SK-N-SH treated with all-trans-retinoic acid at 6 μM for 48 hours (cell line): ENCODE results near the gene TRPM2.

Experiments used
- CREB5 ChIP-seq: fragments of 250-450 bp; sonication (Bioruptor Pico); IDR thresholded peaks from 2 replicates; pipeline ENCODE4 v1.5.1; 2020; ENCODE audit warnings: low read depth, mild to moderate bottlenecking, moderate library complexity
- CSDC2 ChIP-seq: fragments of 250-450 bp; sonication (Bioruptor Pico); IDR thresholded peaks from 2 replicates; pipeline ENCODE4 v1.5.0; 2020; ENCODE audit warnings: mild to moderate bottlenecking, moderate library complexity
- ESRRG ChIP-seq: fragments of 250-450 bp; sonication (Bioruptor Pico); IDR thresholded peaks from 2 replicates; pipeline ENCODE4 v1.6.1; 2021; ENCODE audit warnings: mild to moderate bottlenecking
- GLIS3 ChIP-seq: fragments of 250-450 bp; sonication (Bioruptor Pico); IDR thresholded peaks from 2 replicates; pipeline ENCODE4 v1.5.0; 2020; ENCODE audit warnings: mild to moderate bottlenecking, moderate library complexity
- ISL1 ChIP-seq: fragments of 250-450 bp; sonication (Bioruptor Pico); IDR thresholded peaks from 2 replicates; pipeline ENCODE4 v2.1.2; 2022; ENCODE audit warnings: mild to moderate bottlenecking, moderate library complexity
- OSR1 ChIP-seq: fragments of 250-450 bp; sonication (Bioruptor Pico); IDR thresholded peaks from 2 replicates; pipeline ENCODE4 v1.8.0; 2022; ENCODE audit warnings: moderate library complexity, mild to moderate bottlenecking, inconsistent platforms
- PATZ1 ChIP-seq: fragments of 250-450 bp; sonication (Bioruptor Pico); IDR thresholded peaks from 2 replicates; pipeline ENCODE4 v1.8.0; 2020; ENCODE audit warnings: mild to moderate bottlenecking, moderate library complexity, borderline replicate concordance
- POU6F1 ChIP-seq: fragments of 250-450 bp; sonication (Bioruptor Pico); IDR thresholded peaks from 2 replicates; pipeline ENCODE4 v1.8.0; 2021; ENCODE audit warnings: low read depth, mild to moderate bottlenecking, moderate library complexity, borderline replicate concordance
- TCF4 ChIP-seq: fragments of 250-450 bp; sonication (Bioruptor Pico); IDR thresholded peaks from 2 replicates; pipeline ENCODE4 v1.8.0; 2021; ENCODE audit warnings: mild to moderate bottlenecking, moderate library complexity, borderline replicate concordance
- ZC3H10 ChIP-seq: fragments of 250-450 bp; sonication (Bioruptor Pico); IDR thresholded peaks from 2 replicates; pipeline ENCODE4 v1.5.1; 2021; ENCODE audit warnings: mild to moderate bottlenecking, moderate library complexity
- ZFP30 ChIP-seq: fragments of 450-650 bp; formaldehyde crosslinking; IDR thresholded peaks from 2 replicates; pipeline ENCODE4 v1.5.0; 2022; ENCODE audit warnings: mild to moderate bottlenecking, moderate library complexity
- ZNF565 ChIP-seq: fragments of 450-650 bp; formaldehyde crosslinking; conservative IDR thresholded peaks from 2 replicates; pipeline ENCODE4 v1.5.0; 2020; ENCODE audit warnings: low read depth, mild to moderate bottlenecking, moderate library complexity

- TF ChIP-seq ZFP30 (CRISPR knock-in tag) (no peak), ZC3H10 (no peak), CREB5 (CRISPR knock-in tag) (no peak), CSDC2 (no peak), ISL1 (CRISPR knock-in tag) (no peak), PATZ1 (CRISPR knock-in tag) (no peak), OSR1 (CRISPR knock-in tag) (no peak), POU6F1 (no peak), TCF4 (CRISPR knock-in tag) (no peak), GLIS3 (no peak), ZNF565 (no peak), ESRRG (CRISPR knock-in tag) (no peak)
Observed at GRCh38 chr21:44383216-44383615, 29.8 kb downstream of the TRPM2 start.
